IMR-90 (cell line): Measurements from ENCODE around the gene DTX3. TPM values are rescaled to one million over a fixed set of nuclear protein-coding genes. Genes with fewer than 3 reads are reported as not detected.
A peak's percentile ranks its signal among the peaks of the same experiment; 100 is the strongest.

Experiments
- ATAC-seq: fragments of 200-7000 bp; cut with Tn5 transposase; 2 replicates; pipeline ENCODE4 v1.9.1; 2020; ENCODE audit warnings: low read depth, mild to moderate bottlenecking, moderate library complexity
- BruUV-seq: library from RNA; stranded (reverse); fragments of 400-500 nt; replicated peaks from 2 replicates; lab custom pipeline; 2021; lab: Mats Ljungman, UMichigan
- CTCF ChIA-PET: fragments of 300-600 bp; formaldehyde crosslinking; extraction: SDS; loops from one replicate; lab custom pipeline; 2021; ENCODE audit warnings: antibody characterized with exemption; lab: Yijun Ruan, JAX
- POLR2A ChIA-PET: fragments of 300-600 bp; sonication (Branson Sonifier 250); formaldehyde crosslinking; loops from one replicate; lab custom pipeline; 2022; ENCODE audit warnings: antibody characterized with exemption; ENCODE audit not compliant: unreplicated experiment; lab: Charles Lee
- DNase-seq: peaks from one replicate; pipeline ENCODE4 v3.0.0; 2013
- H2AFZ ChIP-seq: replicated peaks from 2 replicates; pipeline ENCODE3; 2013; ENCODE audit warnings: low read length, mild to moderate bottlenecking; ENCODE audit not compliant: poor library complexity
- H2AK5ac ChIP-seq: 2 replicates; pipeline ENCODE4 v1.6.1; 2013; ENCODE audit warnings: low read depth, low read length, inconsistent platforms
- H2AK9ac ChIP-seq: replicated peaks from 2 replicates; pipeline ENCODE3; 2013; ENCODE audit warnings: mild to moderate bottlenecking, low read depth, low read length, moderate library complexity; ENCODE audit not compliant: poor library complexity
- H2BK120ac ChIP-seq: 2 replicates; pipeline ENCODE4 v1.6.1; 2013; ENCODE audit warnings: low read depth, low read length, inconsistent platforms
- H2BK15ac ChIP-seq: 3 replicates; pipeline ENCODE4 v1.6.1; 2013; ENCODE audit warnings: low read depth, low read length, inconsistent platforms
- H2BK20ac ChIP-seq: 2 replicates; pipeline ENCODE4 v1.6.1; 2013; ENCODE audit warnings: low read depth, mild to moderate bottlenecking, inconsistent platforms, low read length, moderate library complexity
- H2BK5ac ChIP-seq: 2 replicates; pipeline ENCODE4 v1.6.1; 2013; ENCODE audit warnings: mild to moderate bottlenecking, low read depth, low read length, inconsistent platforms; ENCODE audit not compliant: poor library complexity, severe bottlenecking
- H3K14ac ChIP-seq: replicated peaks from 2 replicates; pipeline ENCODE4 v1.6.1; 2013; ENCODE audit warnings: low read depth, low read length, inconsistent platforms
- H3K18ac ChIP-seq: 2 replicates; pipeline ENCODE4 v1.6.1; 2013; ENCODE audit warnings: low read depth, low read length, control low read depth
- H3K23ac ChIP-seq: 2 replicates; pipeline ENCODE4 v1.6.1; 2013; ENCODE audit warnings: low read depth, low read length, inconsistent platforms
- H3K27ac ChIP-seq: 2 replicates; pipeline ENCODE4 v1.5.1; 2013; ENCODE audit warnings: mild to moderate bottlenecking, control low read depth, low read length; ENCODE audit not compliant: insufficient read depth
- H3K27me3 ChIP-seq: 2 replicates; pipeline ENCODE4 v1.6.1; 2013; ENCODE audit warnings: low read length; ENCODE audit not compliant: control insufficient read depth, insufficient read depth
- H3K36me3 ChIP-seq: 2 replicates; pipeline ENCODE4 v1.6.1; 2013; ENCODE audit warnings: low read length, mixed read lengths; ENCODE audit not compliant: control insufficient read depth, insufficient read depth
- H3K4ac ChIP-seq: 2 replicates; pipeline ENCODE4 v1.6.1; 2013; ENCODE audit warnings: low read depth, low read length, inconsistent platforms
- H3K4me1 ChIP-seq: 2 replicates; pipeline ENCODE4 v1.6.1; 2013; ENCODE audit warnings: low read length, mixed read lengths; ENCODE audit not compliant: control insufficient read depth, insufficient read depth
- H3K4me2 ChIP-seq: 2 replicates; pipeline ENCODE4 v1.6.1; 2013; ENCODE audit warnings: low read depth, mild to moderate bottlenecking, control low read depth, low read length, moderate library complexity
- H3K4me3 ChIP-seq: 2 replicates; pipeline ENCODE4 v1.5.1; 2013; ENCODE audit warnings: low read depth, mild to moderate bottlenecking, control low read depth, low read length, moderate library complexity; ENCODE audit not compliant: insufficient read depth
- H3K56ac ChIP-seq: 2 replicates; pipeline ENCODE4 v1.6.1; 2013; ENCODE audit warnings: low read length, inconsistent platforms; ENCODE audit not compliant: insufficient read depth; ENCODE audit errors: extremely low read depth
- H3K79me1 ChIP-seq, 2 experiments: 2 replicates each; pipeline ENCODE4 v1.6.1; 2013; ENCODE audit warnings: low read length in 2 of 2, inconsistent platforms in 1 of 2, low read depth in 1 of 2
- H3K9ac ChIP-seq: 2 replicates; pipeline ENCODE4 v1.6.1; 2013; ENCODE audit warnings: low read depth, low read length, control low read depth
- H3K9me1 ChIP-seq: 2 replicates; pipeline ENCODE4 v1.6.1; 2013; ENCODE audit warnings: low read length, inconsistent platforms; ENCODE audit not compliant: insufficient read depth
- H3K9me3 ChIP-seq: 2 replicates; pipeline ENCODE4 v1.6.1; 2013; ENCODE audit warnings: low read length; ENCODE audit not compliant: control insufficient read depth, insufficient read depth
- H4K20me1 ChIP-seq: 2 replicates; pipeline ENCODE4 v1.6.1; 2013; ENCODE audit warnings: low read length, inconsistent platforms; ENCODE audit not compliant: insufficient read depth
- H4K5ac ChIP-seq: 2 replicates; pipeline ENCODE4 v1.6.1; 2013; ENCODE audit warnings: mild to moderate bottlenecking, low read depth, low read length, control low read depth
- H4K8ac ChIP-seq, 2 experiments: 2 replicates each; pipeline ENCODE4 v1.6.1; 2013; ENCODE audit warnings: low read depth in 2 of 2, low read length in 2 of 2, control low read depth in 1 of 2, inconsistent platforms in 1 of 2
- H4K91ac ChIP-seq: 2 replicates; pipeline ENCODE4 v1.6.1; 2013; ENCODE audit warnings: low read depth, low read length, inconsistent platforms; ENCODE audit not compliant: insufficient read depth
- BHLHE40 ChIP-seq: fragments of 150-350 bp; IDR thresholded peaks from 2 replicates; pipeline ENCODE4 v1.6.1; 2016; ENCODE audit warnings: mild to moderate bottlenecking, low read depth, low read length
- CEBPB ChIP-seq: IDR thresholded peaks from 2 replicates; pipeline ENCODE4 v1.6.1; 2012; ENCODE audit warnings: low read depth, low read length, improper control_type of control experiment
- CHD1 ChIP-seq: IDR thresholded peaks from 2 replicates; pipeline ENCODE4 v1.6.1; 2012; ENCODE audit warnings: low read depth, low read length, improper control_type of control experiment
- ELK1 ChIP-seq: fragments of 150-350 bp; IDR thresholded peaks from 2 replicates; pipeline ENCODE4 v1.6.1; 2016; ENCODE audit warnings: low read depth, mild to moderate bottlenecking, low read length, moderate library complexity, borderline replicate concordance
- FOS ChIP-seq: fragments of 150-350 bp; IDR thresholded peaks from 2 replicates; pipeline ENCODE4 v1.6.1; 2016; ENCODE audit warnings: low read depth, low read length
- MAFK ChIP-seq: IDR thresholded peaks from 2 replicates; pipeline ENCODE4 v1.6.1; 2012; ENCODE audit warnings: low read depth, low read length, improper control_type of control experiment
- MAZ ChIP-seq: IDR thresholded peaks from 2 replicates; pipeline ENCODE4 v1.6.1; 2012; ENCODE audit warnings: low read depth, mild to moderate bottlenecking, low read length, improper control_type of control experiment, moderate library complexity, borderline replicate concordance
- MXI1 ChIP-seq: IDR thresholded peaks from 2 replicates; pipeline ENCODE4 v1.6.1; 2012; ENCODE audit warnings: low read depth, mild to moderate bottlenecking, low read length, moderate library complexity, borderline replicate concordance
- NFE2L2 ChIP-seq: fragments of 150-350 bp; IDR thresholded peaks from 2 replicates; pipeline ENCODE4 v1.6.1; 2016; ENCODE audit warnings: low read depth, mild to moderate bottlenecking, low read length
- POLR2A ChIP-seq: IDR thresholded peaks from 2 replicates; pipeline ENCODE4 v1.6.1; 2012; ENCODE audit warnings: mild to moderate bottlenecking, low read depth, low read length
- RAD21 ChIP-seq: IDR thresholded peaks from 2 replicates; pipeline ENCODE4 v1.6.1; 2012; ENCODE audit warnings: low read length, improper control_type of control experiment
- RCOR1 ChIP-seq: IDR thresholded peaks from 2 replicates; pipeline ENCODE4 v1.6.1; 2012; ENCODE audit warnings: mild to moderate bottlenecking, low read length, improper control_type of control experiment; ENCODE audit not compliant: insufficient replicate concordance
- RFX5 ChIP-seq: IDR thresholded peaks from 2 replicates; pipeline ENCODE4 v1.8.0; 2012; ENCODE audit warnings: low read depth, mild to moderate bottlenecking, low read length, moderate library complexity
- SMC3 ChIP-seq: fragments of 150-350 bp; IDR thresholded peaks from 2 replicates; pipeline ENCODE4 v1.6.1; 2016; ENCODE audit warnings: low read depth, mild to moderate bottlenecking, antibody characterized with exemption, low read length, moderate library complexity
- USF2 ChIP-seq: fragments of 150-350 bp; IDR thresholded peaks from 2 replicates; pipeline ENCODE4 v1.6.1; 2017; ENCODE audit warnings: mild to moderate bottlenecking, antibody characterized with exemption, low read length, low read depth
- WGBS, 2 experiments: methylation state at CpG; one replicate each; pipeline versions ENCODE4 v1.1.5 to v1.1.7; 2013; ENCODE audit warnings: missing lambda C conversion rate in 2 of 2; ENCODE audit not compliant: insufficient read length in 1 of 2; ENCODE audit errors: extremely low coverage in 2 of 2; 5-methylcytosine and 5-hydroxymethylcytosine counted together
- dilution Hi-C: fragments of 300-500 bp; cut with HindIII; formaldehyde crosslinking; loops from one replicate; pipeline ENCODE4 v1.14.3; 2018; ENCODE audit warnings: low sequenced_read_pairs; ENCODE audit not compliant: unreplicated experiment
- in situ Hi-C: fragments of 300-500 bp; cut with MboI; formaldehyde crosslinking; loops from 3 replicates; pipeline ENCODE4 v1.14.3; 2019; ENCODE audit warnings: low sequenced_read_pairs, inconsistent platforms, mixed read lengths
- intact Hi-C: fragments of 100-400 bp; cut with micrococcal nuclease; formaldehyde crosslinking; loops from 2 replicates; pipeline ENCODE4 v1.10.0; 2022
- polyA plus RNA-seq, 3 experiments: library from polyadenylated mRNA; depleted of rRNA; stranded (reverse); fragments of >200 nt; gene quantifications; 2 replicates each; pipeline ENCODE4 v1.2.3, GENCODE V29; 2012; ENCODE audit warnings: low replicate concordance in 1 of 3
- total RNA-seq: library from RNA; depleted of rRNA; stranded (reverse); fragments of >200 nt; gene quantifications from 2 replicates; pipeline ENCODE4 v1.2.3, GENCODE V29; 2012

The DTX3 gene
- total and polyA plus RNA-seq, 2 of the 4 experiments (the other 2 are of a cell fraction): 2.9 to 14.6 TPM

GRCh38 chr12:57579677-57580465 is 24.8 kb upstream of the DTX3 start:
- no peak overlapping the region for H3K18ac ChIP-seq
- no peaks in the 10 kb centered on the region for H3K9me1 ChIP-seq
- H3K27me3 ChIP-seq: peaks cover 25% of the 10 kb centered on the region
- ATAC-seq (no peak), DNase-seq (peak; percentile 24)
- H3K4me1 ChIP-seq: no peaks in the 10 kb centered on the region
- H3K79me1 ChIP-seq: no peaks in the 10 kb centered on the region
- H3K4me3 ChIP-seq: no peak overlapping the region
- H2BK20ac ChIP-seq: no peak overlapping the region
- CTCF ChIA-PET: no interaction called here
- no peak overlapping the region for H4K91ac ChIP-seq
- H3K36me3 ChIP-seq: no peaks in the 10 kb centered on the region
- 100% methylated on average over 1 of the region's 8 CpGs; no CpG with 5 or more reads in 1 of the 2 experiments for WGBS, 2 experiments
- dilution Hi-C loops: no loop called here
- H3K4me2 ChIP-seq: no peak overlapping the region
- H2AK9ac ChIP-seq: no peak overlapping the region
- no peak overlapping the region for H3K4ac ChIP-seq
- no peak overlapping the region for H2AK5ac ChIP-seq
- no peak overlapping the region for H2BK15ac ChIP-seq
- no peak overlapping the region for H4K5ac ChIP-seq
- intact Hi-C loops: loop anchor here (5.0 kb wide), 1 partner anchor 157 kb away; the partner anchor contains the start of gene AGAP2
- no peak overlapping the region for H3K27ac ChIP-seq
- H2BK120ac ChIP-seq: no peak overlapping the region
- no peak overlapping the region for H3K23ac ChIP-seq
- no peak overlapping the region for H4K8ac ChIP-seq
- H3K9me3 ChIP-seq: no peaks in the 10 kb centered on the region
- no TSS peak for BruUV-seq
- no peak overlapping the region for H2BK5ac ChIP-seq
- POLR2A ChIA-PET: no interaction called here
- no peaks in the 10 kb centered on the region for H4K20me1 ChIP-seq
- no peak overlapping the region for H3K56ac ChIP-seq
- no peak overlapping the region for H3K9ac ChIP-seq
- H3K14ac ChIP-seq: no peak overlapping the region
- H2AFZ ChIP-seq: no peak overlapping the region
- in situ Hi-C loops: loop anchor here (5.0 to 10.0 kb wide), 2 partner anchors 42 to 155 kb away; partner anchors contain the start of gene AGAP2
- TF ChIP-seq NFE2L2: no peak
- TF ChIP-seq CHD1: no peak
- TF ChIP-seq BHLHE40: no peak
- no peak for TF ChIP-seq RCOR1
- no peak for TF ChIP-seq MAZ
- TF ChIP-seq MAFK: no peak
- no peak for TF ChIP-seq USF2
- TF ChIP-seq CEBPB: no peak
- TF ChIP-seq SMC3: no peak
- no peak for TF ChIP-seq ELK1
- TF ChIP-seq RFX5: no peak
- TF ChIP-seq MXI1: no peak
- no peak for TF ChIP-seq POLR2A
- TF ChIP-seq RAD21: no peak
- TF ChIP-seq FOS: no peak
